ELF-1 (cell line): ENCODE data around the gene C9orf152.
A peak's percentile ranks its signal among the peaks of the same experiment; 100 is the strongest.

ENCODE experiments used
- DNase-seq: peaks from one replicate; pipeline ENCODE4 v3.0.0-alpha.2; 2016; ENCODE audit warnings: low read depth, low spot score

The C9orf152 gene

GRCh38 chr9:110183208-110184145, 24.5 kb downstream of the C9orf152 start:
- DNase-seq = peak; percentile 45

- DNase-seq = no peak
These were observed 27.2 kb downstream of the C9orf152 start for GRCh38 chr9:110180511-110181434.

GRCh38 chr9:110179734-110180133, 28.2 kb downstream of the C9orf152 start:
- no peak for DNase-seq

- DNase-seq = no peak
These were observed 29.7 kb downstream of the C9orf152 start for GRCh38 chr9:110178281-110178680.

GRCh38 chr9:110175275-110175968, 32.5 kb downstream of the C9orf152 start:
- DNase-seq = no peak

- no peak for DNase-seq
These were observed 34.7 kb downstream of the C9orf152 start for GRCh38 chr9:110173322-110173642.

GRCh38 chr9:110170357-110171257, 37.4 kb downstream of the C9orf152 start:
- no peak for DNase-seq

GRCh38 chr9:110168486-110168885, 39.5 kb downstream of the C9orf152 start:
- DNase-seq = no peak

GRCh38 chr9:110161940-110162339, 46.0 kb downstream of the C9orf152 start:
- no peak for DNase-seq

GRCh38 chr9:110160685-110161084, 47.3 kb downstream of the C9orf152 start:
- DNase-seq = no peak

- no peak for DNase-seq
These were observed 47.8 kb downstream of the C9orf152 start for GRCh38 chr9:110160123-110160522.

- DNase-seq = no peak
These were observed 49.9 kb downstream of the C9orf152 start for GRCh38 chr9:110157823-110158664.

GRCh38 chr9:110156902-110157301, 51.1 kb downstream of the C9orf152 start:
- no peak for DNase-seq

GRCh38 chr9:110156416-110156815, 51.5 kb downstream of the C9orf152 start:
- no peak for DNase-seq

- DNase-seq = no peak
These were observed 52.2 kb downstream of the C9orf152 start for GRCh38 chr9:110155751-110156150.

GRCh38 chr9:110153431-110153830, 54.5 kb downstream of the C9orf152 start:
- DNase-seq = no peak

GRCh38 chr9:110152704-110153374, 55.1 kb downstream of the C9orf152 start:
- peak; percentile 72 for DNase-seq
